ENCODE measurements around the gene SLX4IP. TPM values are rescaled to one million over a fixed set of nuclear protein-coding genes. Genes with fewer than 3 reads are reported as not detected.

Gene SLX4IP
- total RNA-seq, 1 donor from 2014 or later = 5.4 TPM

GRCh38 chr20:10659651-10660601 is 224.8 kb downstream of the SLX4IP start:
- no peak for TF ChIP-seq CTCF (IDR thresholded peaks at IDR 0.05)
- Mint-ChIP-seq H3K36me3 (ENCODE audit: low read depth) (peaks cover 86% of the 10 kb centered on the region), H3K4me1 (ENCODE audit: low read depth) (peaks cover 99% of the 10 kb centered on the region), H3K27ac (ENCODE audit: unreplicated experiment) (peak overlapping the region; percentile 90), H3K9me3 (ENCODE audit: low read depth) (no peaks in the 10 kb centered on the region), H3K4me3 (ENCODE audit: unreplicated experiment) (peak overlapping the region; percentile 31), H3K27me3 (ENCODE audit: low read depth) (no peaks in the 10 kb centered on the region)
- no peak for DNase-seq (ENCODE audit: low spot score)

- no peak for TF ChIP-seq CTCF (IDR thresholded peaks at IDR 0.05)
- H3K27me3 Mint-ChIP-seq (ENCODE audit: low read depth) = no peaks in the 10 kb centered on the region
- DNase-seq (ENCODE audit: low spot score) = no peak
- no peaks in the 10 kb centered on the region for H3K9me3 Mint-ChIP-seq (ENCODE audit: low read depth)
- H3K4me3 Mint-ChIP-seq (ENCODE audit: unreplicated experiment) = no peak overlapping the region
- peaks cover 82% of the 10 kb centered on the region for H3K36me3 Mint-ChIP-seq (ENCODE audit: low read depth)
- H3K27ac Mint-ChIP-seq (ENCODE audit: unreplicated experiment) = peak overlapping the region; percentile 90
- H3K4me1 Mint-ChIP-seq (ENCODE audit: low read depth) = peaks cover 99% of the 10 kb centered on the region
These were observed 225.6 kb downstream of the SLX4IP start for GRCh38 chr20:10660661-10661060.

GRCh38 chr20:10661261-10661660 is 226.2 kb downstream of the SLX4IP start:
- Mint-ChIP-seq H3K27ac (ENCODE audit: unreplicated experiment) (peak overlapping the region; percentile 90), H3K27me3 (ENCODE audit: low read depth) (no peaks in the 10 kb centered on the region), H3K36me3 (ENCODE audit: low read depth) (peaks cover 82% of the 10 kb centered on the region), H3K9me3 (ENCODE audit: low read depth) (no peaks in the 10 kb centered on the region), H3K4me3 (ENCODE audit: unreplicated experiment) (no peak overlapping the region), H3K4me1 (ENCODE audit: low read depth) (peaks cover 99% of the 10 kb centered on the region)
- no peak for TF ChIP-seq CTCF (IDR thresholded peaks at IDR 0.05)
- DNase-seq (ENCODE audit: low spot score) = no peak

- H3K27me3 Mint-ChIP-seq (ENCODE audit: low read depth) = no peaks in the 10 kb centered on the region
These were observed 227.0 kb downstream of the SLX4IP start for GRCh38 chr20:10662151-10662550.

More at GRCh38 chr20:10662151-10662550, 227.0 kb downstream of the SLX4IP start:
- no peak for TF ChIP-seq CTCF (IDR thresholded peaks at IDR 0.05)
- H3K27ac Mint-ChIP-seq (ENCODE audit: unreplicated experiment) = peak overlapping the region; percentile 90
- no peaks in the 10 kb centered on the region for H3K9me3 Mint-ChIP-seq (ENCODE audit: low read depth)
- H3K36me3 Mint-ChIP-seq (ENCODE audit: low read depth) = peaks cover 75% of the 10 kb centered on the region
- no peak overlapping the region for H3K4me3 Mint-ChIP-seq (ENCODE audit: unreplicated experiment)
- H3K4me1 Mint-ChIP-seq (ENCODE audit: low read depth) = peaks cover 99% of the 10 kb centered on the region
- DNase-seq (ENCODE audit: low spot score) = no peak

Data from chondrocyte (in vitro differentiated cells).